HUES64 (cell line): ENCODE measurements around the gene SH2B3.

Source experiments
- H3K27ac ChIP-seq: 2 replicates; pipeline ENCODE4 v1.7.0; 2013; ENCODE audit warnings: low read depth, low read length, inconsistent platforms
- H3K27me3 ChIP-seq: 2 replicates; pipeline ENCODE4 v1.6.1; 2013; ENCODE audit warnings: mild to moderate bottlenecking, low read length; ENCODE audit not compliant: insufficient read depth
- H3K36me3 ChIP-seq: 2 replicates; pipeline ENCODE4 v1.6.1; 2013; ENCODE audit warnings: mild to moderate bottlenecking, low read length; ENCODE audit not compliant: insufficient read depth
- H3K4me1 ChIP-seq: 2 replicates; pipeline ENCODE4 v1.6.1; 2013; ENCODE audit warnings: mild to moderate bottlenecking, low read length, moderate library complexity; ENCODE audit not compliant: insufficient read depth
- H3K4me3 ChIP-seq: 2 replicates; pipeline ENCODE4 v1.5.1; 2013; ENCODE audit warnings: mild to moderate bottlenecking, low read length, moderate library complexity
- H3K9ac ChIP-seq: 2 replicates; pipeline ENCODE4 v1.6.1; 2013; ENCODE audit warnings: mild to moderate bottlenecking, low read depth, low read length
- H3K9me3 ChIP-seq: 2 replicates; pipeline ENCODE4 v1.6.1; 2013; ENCODE audit warnings: low read depth, low read length; ENCODE audit not compliant: insufficient read depth
- WGBS: fragments of 150-250, 120-280 bp; methylation state at CpG from one replicate; pipeline ENCODE4 v1.1.7; 2013; ENCODE audit warnings: missing lambda C conversion rate; 5-methylcytosine and 5-hydroxymethylcytosine counted together

SH2B3 gene

GRCh38 chr12:111411185-111411764 is 5.6 kb downstream of the SH2B3 start:
- no peaks in the 10 kb centered on the region for H3K9me3 ChIP-seq
- peaks cover 49% of the 10 kb centered on the region for H3K4me1 ChIP-seq
- H3K9ac ChIP-seq, result peak overlapping the region; percentile 46; the same call in 1 of the 2 replicates
- no peak overlapping the region for H3K4me3 ChIP-seq
- no peaks in the 10 kb centered on the region for H3K36me3 ChIP-seq
- 70% methylated on average over 7 of the region's 8 CpGs for WGBS
- H3K27me3 ChIP-seq, result no peaks in the 10 kb centered on the region
- peak overlapping the region; percentile 86; the same call in 1 of the 2 replicates for H3K27ac ChIP-seq

- 35% methylated on average over 15 of the region's 15 CpGs for WGBS
- H3K9ac ChIP-seq, result peak overlapping the region; percentile 46
These were observed 6.5 kb downstream of the SH2B3 start for GRCh38 chr12:111412007-111412829.

GRCh38 chr12:111412830-111413441 is 7.2 kb downstream of the SH2B3 start:
- Histone ChIP-seq H3K4me1 (peaks cover 42% of the 10 kb centered on the region), H3K4me3 (no peak overlapping the region), H3K9ac (no peak overlapping the region), H3K9me3 (no peaks in the 10 kb centered on the region), H3K27me3 (no peaks in the 10 kb centered on the region), H3K36me3 (no peaks in the 10 kb centered on the region; the same call in 1 of the 2 replicates), H3K27ac (peak overlapping the region; percentile 86; the same call in 1 of the 2 replicates)
- WGBS, result 79% methylated on average over 6 of the region's 6 CpGs

More at GRCh38 chr12:111412007-111412829, 6.5 kb downstream of the SH2B3 start:
- no peaks in the 10 kb centered on the region for H3K27me3 ChIP-seq
- peak overlapping the region; percentile 86 for H3K27ac ChIP-seq
- H3K4me3 ChIP-seq, result no peak overlapping the region
- H3K4me1 ChIP-seq, result peaks cover 49% of the 10 kb centered on the region
- H3K9me3 ChIP-seq, result no peaks in the 10 kb centered on the region
- no peaks in the 10 kb centered on the region for H3K36me3 ChIP-seq

GRCh38 chr12:111413442-111414086 is 7.8 kb downstream of the SH2B3 start:
- WGBS, result 65% methylated on average over 12 of the region's 12 CpGs
- H3K4me1 ChIP-seq, result peaks cover 42% of the 10 kb centered on the region
- peak overlapping the region; percentile 1; the same call in 1 of the 2 replicates for H3K27ac ChIP-seq

GRCh38 chr12:111414711-111415252 is 9.1 kb downstream of the SH2B3 start:
- Histone ChIP-seq H3K4me1 (peaks cover 38% of the 10 kb centered on the region), H3K4me3 (no peak overlapping the region), H3K9me3 (no peaks in the 10 kb centered on the region), H3K9ac (no peak overlapping the region), H3K36me3 (peaks cover 11% of the 10 kb centered on the region), H3K27ac (no peak overlapping the region), H3K27me3 (no peaks in the 10 kb centered on the region)
- WGBS, result 94% methylated on average over 7 of the region's 7 CpGs

More at GRCh38 chr12:111413442-111414086, 7.8 kb downstream of the SH2B3 start:
- no peaks in the 10 kb centered on the region; the same call in 1 of the 2 replicates for H3K36me3 ChIP-seq
- no peaks in the 10 kb centered on the region for H3K27me3 ChIP-seq
- H3K4me3 ChIP-seq, result no peak overlapping the region
- no peaks in the 10 kb centered on the region for H3K9me3 ChIP-seq
- H3K9ac ChIP-seq, result 0 out of 2 replicates have a peak overlapping the region, but pooled peaks have one; percentile 5

- peaks cover 23% of the 10 kb centered on the region for H3K4me1 ChIP-seq
- H3K36me3 ChIP-seq, result peaks cover 25% of the 10 kb centered on the region
- no peak overlapping the region for H3K4me3 ChIP-seq
- 95% methylated on average over 2 of the region's 2 CpGs for WGBS
- no peaks in the 10 kb centered on the region for H3K9me3 ChIP-seq
- H3K27ac ChIP-seq, result no peak overlapping the region
- H3K9ac ChIP-seq, result no peak overlapping the region
- no peaks in the 10 kb centered on the region for H3K27me3 ChIP-seq
These were observed 11.6 kb downstream of the SH2B3 start for GRCh38 chr12:111417290-111417689.

GRCh38 chr12:111417784-111418593 is 12.3 kb downstream of the SH2B3 start:
- 96% methylated on average over 67 of the region's 67 CpGs for WGBS
- H3K4me1 ChIP-seq, result peaks cover 17% of the 10 kb centered on the region; the same call in 1 of the 2 replicates
- H3K9ac ChIP-seq, result no peak overlapping the region
- no peaks in the 10 kb centered on the region for H3K27me3 ChIP-seq
- peaks cover 25% of the 10 kb centered on the region for H3K36me3 ChIP-seq
- H3K9me3 ChIP-seq, result no peaks in the 10 kb centered on the region
- H3K4me3 ChIP-seq, result no peak overlapping the region
- H3K27ac ChIP-seq, result no peak overlapping the region

- H3K36me3 ChIP-seq, result peaks cover 25% of the 10 kb centered on the region
- no peaks in the 10 kb centered on the region for H3K9me3 ChIP-seq
- no peak overlapping the region for H3K27ac ChIP-seq
- no peak overlapping the region for H3K9ac ChIP-seq
- H3K4me3 ChIP-seq, result no peak overlapping the region
- H3K4me1 ChIP-seq, result peaks cover 12% of the 10 kb centered on the region; the same call in 1 of the 2 replicates
- H3K27me3 ChIP-seq, result no peaks in the 10 kb centered on the region
- 97% methylated on average over 30 of the region's 30 CpGs for WGBS
These were observed 12.8 kb downstream of the SH2B3 start for GRCh38 chr12:111418594-111418880.

GRCh38 chr12:111419784-111420183 is 14.1 kb downstream of the SH2B3 start:
- H3K4me3 ChIP-seq, result no peak overlapping the region
- peaks cover 25% of the 10 kb centered on the region for H3K36me3 ChIP-seq
- peaks cover 17% of the 10 kb centered on the region for H3K4me1 ChIP-seq
- no peaks in the 10 kb centered on the region for H3K9me3 ChIP-seq
- H3K27ac ChIP-seq, result no peak overlapping the region
- H3K9ac ChIP-seq, result no peak overlapping the region
- no peaks in the 10 kb centered on the region for H3K27me3 ChIP-seq
- WGBS, result 95% methylated on average over 5 of the region's 5 CpGs

- Histone ChIP-seq H3K36me3 (peaks cover 25% of the 10 kb centered on the region), H3K9ac (no peak overlapping the region), H3K27ac (no peak overlapping the region), H3K9me3 (no peaks in the 10 kb centered on the region), H3K4me3 (no peak overlapping the region), H3K4me1 (peaks cover 18% of the 10 kb centered on the region), H3K27me3 (no peaks in the 10 kb centered on the region)
- WGBS, result 93% methylated on average over 7 of the region's 7 CpGs
These were observed 14.8 kb downstream of the SH2B3 start for GRCh38 chr12:111420494-111420893.
